GM12878 (cell line): ENCODE data around the gene ANAPC4. TPM values are rescaled to one million over a fixed set of nuclear protein-coding genes. Genes with fewer than 3 reads are reported as not detected.
A peak's percentile ranks its signal among the peaks of the same experiment; 100 is the strongest.

Source experiments
- ATAC-seq: fragments of 200-7000 bp; cut with Tn5 transposase; 3 replicates; pipeline ENCODE4 v1.9.1; 2020; ENCODE audit warnings: mild to moderate bottlenecking, moderate library complexity
- BruUV-seq: library from RNA; stranded (reverse); fragments of 400-500 nt; replicated peaks from 2 replicates; lab custom pipeline; 2021; lab: Mats Ljungman, UMichigan
- CTCF ChIA-PET: fragments of 300-600 bp; sonication (Branson Sonifier 250); formaldehyde crosslinking; extraction: SDS; loops from one replicate; lab custom pipeline; 2021; ENCODE audit warnings: inconsistent platforms; lab: Yijun Ruan, JAX
- POLR2A ChIA-PET: fragments of 350-600 bp; formaldehyde crosslinking; extraction: SDS; loops from one replicate; lab custom pipeline; 2021; ENCODE audit warnings: inconsistent platforms; lab: Charles Lee
- RAD21 ChIA-PET: fragments of 300-600 bp; sonication (Branson Sonifier 250); formaldehyde crosslinking; loops from one replicate; lab custom pipeline; 2023; ENCODE audit warnings: antibody characterized with exemption; ENCODE audit not compliant: unreplicated experiment; lab: Charles Lee
- SMC1A ChIA-PET: fragments of 300-600 bp; sonication (Branson Sonifier 250); formaldehyde crosslinking; loops from one replicate; lab custom pipeline; 2023; ENCODE audit not compliant: unreplicated experiment, uncharacterized antibody; lab: Charles Lee
- DNase-seq: peaks from one replicate; pipeline ENCODE4 v3.0.0-alpha.2; 2011; ENCODE audit warnings: low read depth, low spot score
- FAIRE-seq: peaks from 3 replicates; lab custom pipeline; 2011; peaks lifted over from hg19 to GRCh38; lab: Jason Lieb, UNC
- H2AFZ ChIP-seq: 2 replicates; pipeline ENCODE4 v1.6.0; 2011; ENCODE audit warnings: low read depth, low read length, control low read depth; ENCODE audit not compliant: control insufficient read depth
- H3K27ac ChIP-seq: 2 replicates; pipeline ENCODE4 v1.5.1; 2011; ENCODE audit warnings: control low read depth; ENCODE audit not compliant: control insufficient read depth, insufficient read depth
- H3K27me3 ChIP-seq, 2 experiments: replicated peaks in 1 of 2; 2 replicates each; pipeline versions ENCODE4 v1.6.0 to v1.6.1; 2011; ENCODE audit warnings: low read length in 1 of 2; ENCODE audit not compliant: control insufficient read depth in 2 of 2, insufficient read depth in 2 of 2
- H3K36me3 ChIP-seq, 2 experiments: 2 replicates each; pipeline ENCODE4 v1.5.1; 2011; ENCODE audit warnings: low read length in 1 of 2; ENCODE audit not compliant: control insufficient read depth in 2 of 2, insufficient read depth in 2 of 2
- H3K4me1 ChIP-seq: 2 replicates; pipeline ENCODE4 v1.6.1; 2011; ENCODE audit warnings: mild to moderate bottlenecking, low read length, moderate library complexity, mixed read lengths; ENCODE audit not compliant: control insufficient read depth, insufficient read depth
- H3K4me2 ChIP-seq: 2 replicates; pipeline ENCODE4 v1.6.0; 2011; ENCODE audit warnings: control low read depth; ENCODE audit not compliant: control insufficient read depth, insufficient read depth
- H3K4me3 ChIP-seq: fragments of 200-600 bp; sonication (generic); 2 replicates; pipeline ENCODE4 v1.5.1; 2016
- H3K79me2 ChIP-seq: 2 replicates; pipeline ENCODE4 v1.6.0; 2011; ENCODE audit warnings: low read length; ENCODE audit not compliant: control insufficient read depth, insufficient read depth
- H3K9ac ChIP-seq: 2 replicates; pipeline ENCODE4 v1.8.0; 2011; ENCODE audit warnings: low read length, control low read depth, mixed read lengths; ENCODE audit not compliant: control insufficient read depth, insufficient read depth
- H3K9me3 ChIP-seq: replicated peaks from 3 replicates; pipeline ENCODE4 v1.5.1; 2011; ENCODE audit warnings: mild to moderate bottlenecking, low read length; ENCODE audit not compliant: control insufficient read depth, insufficient read depth
- H4K20me1 ChIP-seq: 2 replicates; pipeline ENCODE4 v1.6.0; 2011; ENCODE audit not compliant: control insufficient read depth, insufficient read depth
- IKZF2 ChIP-seq, 2 experiments: fragments of 450-650 bp; IDR thresholded peaks; 2 replicates each; pipeline ENCODE4 v1.6.1; 2017; ENCODE audit warnings: mild to moderate bottlenecking in 2 of 2, moderate library complexity in 2 of 2
- RUNX3 ChIP-seq: IDR thresholded peaks from 2 replicates; pipeline ENCODE4 v1.6.1; 2012; ENCODE audit warnings: low read length, inconsistent platforms
- WGBS: methylation state at CpG from one replicate; pipeline ENCODE4 v1.1.6; 2016; ENCODE audit warnings: low lambda C conversion rate; ENCODE audit not compliant: insufficient replicate concordance, insufficient coverage; ENCODE audit errors: missing lambda C conversion rate; 5-methylcytosine and 5-hydroxymethylcytosine counted together
- in situ Hi-C: fragments of 300-500 bp; cut with MboI; formaldehyde crosslinking; loops from 9 replicates; pipeline ENCODE4 v1.14.3; 2018; ENCODE audit warnings: mixed read lengths
- intact Hi-C: fragments of 100-400 bp; cut with micrococcal nuclease; formaldehyde crosslinking; loops from one replicate; pipeline ENCODE4 v1.14.2; 2022; ENCODE audit not compliant: unreplicated experiment
- polyA plus RNA-seq, 11 experiments: library from polyadenylated mRNA; depleted of rRNA in 4 of 11; unstranded in 6 of 11; stranded (reverse) in 5 of 11; fragments of >200 nt; fragmentation: Nextera tagmentation in 4 of 11; fragmentation: Illumina TruSeq in 1 of 11; extraction: Ambion mirVana in 4 of 11; extraction: Trizol in 1 of 11; gene quantifications; 1 replicate in 1 of 11; 2 replicates in 10 of 11; pipeline versions ENCODE4 v1.2.1 to v1.2.3, GENCODE V29; 2011 to 2016; ENCODE audit warnings: inconsistent platforms in 2 of 11, missing spikeins in 2 of 11, low read depth in 1 of 11
- total RNA-seq, 4 experiments: library from RNA; depleted of rRNA in 3 of 4; stranded (reverse); fragments of >200 nt in 3 of 4; fragmentation: Illumina TruSeq in 1 of 4; extraction: Trizol in 1 of 4; gene quantifications; 2 replicates each; pipeline versions ENCODE4 v1.2.1 to v1.2.3, GENCODE V29; 2013 to 2021
- TF ChIP-seq, protein P1 (sequence below): fragments of 450-650 bp; IDR thresholded peaks from 2 replicates; pipeline ENCODE4 v1.6.1; 2017; ENCODE audit warnings: low read depth, mild to moderate bottlenecking, moderate library complexity
- TF ChIP-seq, protein P2 (sequence below): fragments of 450-650 bp; IDR thresholded peaks from 2 replicates; pipeline ENCODE4 v1.6.1; 2018; ENCODE audit warnings: borderline replicate concordance, mild to moderate bottlenecking; ENCODE audit not compliant: partially characterized antibody

The ANAPC4 gene
- total and polyA plus RNA-seq, 10 of the 15 experiments (the other 5 are each of a cell fraction or from before 2014, with no cell fraction given), result 16.3 to 50.2 (median 29.9) TPM

DNA sequence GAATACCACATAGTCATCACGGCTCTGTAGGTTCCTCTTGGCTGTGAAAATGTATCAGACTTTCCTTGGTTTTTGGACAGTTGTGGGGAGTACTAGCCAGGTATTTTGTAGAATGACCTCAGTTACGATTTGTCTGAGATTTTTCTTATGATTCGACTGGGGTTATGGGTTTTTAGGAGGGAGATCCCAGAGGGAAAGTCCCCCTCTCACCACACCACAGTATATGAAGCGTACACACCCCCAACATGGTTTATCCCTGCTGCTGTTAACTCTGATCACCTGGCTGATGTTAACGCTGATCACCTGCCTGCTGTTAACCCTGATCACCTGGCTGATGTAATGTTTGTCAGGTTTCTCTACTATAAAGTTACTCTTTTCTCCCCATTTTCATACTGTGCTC is 72.6 kb downstream of the ANAPC4 start:
- TF ChIP-seq, protein P1, sequence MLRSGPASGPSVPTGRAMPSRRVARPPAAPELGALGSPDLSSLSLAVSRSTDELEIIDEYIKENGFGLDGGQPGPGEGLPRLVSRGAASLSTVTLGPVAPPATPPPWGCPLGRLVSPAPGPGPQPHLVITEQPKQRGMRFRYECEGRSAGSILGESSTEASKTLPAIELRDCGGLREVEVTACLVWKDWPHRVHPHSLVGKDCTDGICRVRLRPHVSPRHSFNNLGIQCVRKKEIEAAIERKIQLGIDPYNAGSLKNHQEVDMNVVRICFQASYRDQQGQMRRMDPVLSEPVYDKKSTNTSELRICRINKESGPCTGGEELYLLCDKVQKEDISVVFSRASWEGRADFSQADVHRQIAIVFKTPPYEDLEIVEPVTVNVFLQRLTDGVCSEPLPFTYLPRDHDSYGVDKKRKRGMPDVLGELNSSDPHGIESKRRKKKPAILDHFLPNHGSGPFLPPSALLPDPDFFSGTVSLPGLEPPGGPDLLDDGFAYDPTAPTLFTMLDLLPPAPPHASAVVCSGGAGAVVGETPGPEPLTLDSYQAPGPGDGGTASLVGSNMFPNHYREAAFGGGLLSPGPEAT, result peak; percentile 65; the same call in 1 of the 2 replicates
- TF ChIP-seq RUNX3 (peak; percentile 64), IKZF2 (IDR thresholded peaks at IDR 0.05) (0 out of 4 replicates have a peak, but pooled peaks of 1 of the 2 experiments have one; percentile 9)
- TF ChIP-seq, protein P2, sequence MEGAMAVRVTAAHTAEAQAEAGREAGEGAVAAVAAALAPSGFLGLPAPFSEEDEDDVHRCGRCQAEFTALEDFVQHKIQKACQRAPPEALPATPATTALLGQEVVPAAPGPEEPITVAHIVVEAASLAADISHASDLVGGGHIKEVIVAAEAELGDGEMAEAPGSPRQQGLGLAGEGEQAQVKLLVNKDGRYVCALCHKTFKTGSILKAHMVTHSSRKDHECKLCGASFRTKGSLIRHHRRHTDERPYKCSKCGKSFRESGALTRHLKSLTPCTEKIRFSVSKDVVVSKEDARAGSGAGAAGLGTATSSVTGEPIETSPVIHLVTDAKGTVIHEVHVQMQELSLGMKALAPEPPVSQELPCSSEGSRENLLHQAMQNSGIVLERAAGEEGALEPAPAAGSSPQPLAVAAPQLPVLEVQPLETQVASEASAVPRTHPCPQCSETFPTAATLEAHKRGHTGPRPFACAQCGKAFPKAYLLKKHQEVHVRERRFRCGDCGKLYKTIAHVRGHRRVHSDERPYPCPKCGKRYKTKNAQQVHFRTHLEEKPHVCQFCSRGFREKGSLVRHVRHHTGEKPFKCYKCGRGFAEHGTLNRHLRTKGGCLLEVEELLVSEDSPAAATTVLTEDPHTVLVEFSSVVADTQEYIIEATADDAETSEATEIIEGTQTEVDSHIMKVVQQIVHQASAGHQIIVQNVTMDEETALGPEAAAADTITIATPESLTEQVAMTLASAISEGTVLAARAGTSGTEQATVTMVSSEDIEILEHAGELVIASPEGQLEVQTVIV, result no peak
- peak; percentile 82 for ATAC-seq
- H3K9ac ChIP-seq, result no peak overlapping the region
- ChIA-PET RAD21 (no interaction called here), POLR2A (no interaction called here), SMC1A (no interaction called here), CTCF (interaction anchor here (2.0 kb wide), 1 partner anchor 10 kb away, joined by 8 read pairs; no protein-coding TSS in a partner anchor)
- no peak for FAIRE-seq
- no peaks in the 10 kb centered on the region for H4K20me1 ChIP-seq
- no TSS peak for BruUV-seq
- H3K4me3 ChIP-seq, result no peak overlapping the region
- no peak for DNase-seq
- H3K4me1 ChIP-seq, result peaks cover 6% of the 10 kb centered on the region; the same call in 1 of the 2 replicates
- H3K79me2 ChIP-seq, result no peaks in the 10 kb centered on the region
- 8% methylated on average over 5 of the region's 5 CpGs for WGBS
- intact Hi-C loops (loop anchor here (10.0 kb wide), 1 partner anchor 175 kb away; no protein-coding TSS in a partner anchor), in situ Hi-C loops (no loop called here)
- H3K9me3 ChIP-seq, result no peaks in the 10 kb centered on the region
- no peak overlapping the region for H3K27ac ChIP-seq
- no peaks in the 10 kb centered on the region; a peak in 1 of 4 replicates for H3K27me3 ChIP-seq
- no peak overlapping the region for H2AFZ ChIP-seq
- H3K4me2 ChIP-seq, result no peak overlapping the region; the same call in 1 of the 2 replicates
- no peaks in the 10 kb centered on the region for H3K36me3 ChIP-seq
